H1 (cell line): ENCODE results near the gene RNF130. TPM values are rescaled to one million over a fixed set of nuclear protein-coding genes. Genes with fewer than 3 reads are reported as not detected.

Experiments
- BACH1 ChIP-seq: IDR thresholded peaks from 2 replicates; pipeline ENCODE4 v1.6.1; 2012; ENCODE audit warnings: low read length, improper control_type of control experiment
- TAF1 ChIP-seq: IDR thresholded peaks from 2 replicates; pipeline ENCODE4 v1.6.1; 2011; ENCODE audit warnings: mild to moderate bottlenecking, low read depth, low read length
- TBP ChIP-seq: IDR thresholded peaks from 2 replicates; pipeline ENCODE4 v1.6.1; 2011; ENCODE audit warnings: low read depth, low read length, improper control_type of control experiment
- ZNF274 ChIP-seq: IDR thresholded peaks from 2 replicates; pipeline ENCODE4 v1.7.0; 2012; ENCODE audit warnings: low read length, borderline replicate concordance; ENCODE audit errors: extremely low read depth
- polyA plus RNA-seq, 7 experiments: library from polyadenylated mRNA; depleted of rRNA in 3 of 7; stranded (reverse) in 5 of 7; unstranded in 2 of 7; fragments of >200 nt in 5 of 7; fragments of 200-250 nt in 2 of 7; gene quantifications; 1 replicate in 5 of 7; 2 replicates in 1 of 7; 4 replicates in 1 of 7; pipeline versions ENCODE4 v1.2.1 to v1.2.3, GENCODE V29; 2011 to 2013; ENCODE audit warnings: missing spikeins in 2 of 7, mixed read lengths in 2 of 7
- total RNA-seq: library from RNA; stranded (reverse); fragmentation: NEBNext Ultra II Directional; extraction: Animal tissue kit (Norgen Biotek cat#: 25700); gene quantifications from 2 replicates; pipeline ENCODE4 v1.2.1, GENCODE V29; 2021

Gene RNF130
- total and polyA plus RNA-seq, 2 of the 8 experiments (the other 6 are each of a cell fraction or from before 2014, with no cell fraction given) = 65.1 to 70.0 TPM

DNA sequence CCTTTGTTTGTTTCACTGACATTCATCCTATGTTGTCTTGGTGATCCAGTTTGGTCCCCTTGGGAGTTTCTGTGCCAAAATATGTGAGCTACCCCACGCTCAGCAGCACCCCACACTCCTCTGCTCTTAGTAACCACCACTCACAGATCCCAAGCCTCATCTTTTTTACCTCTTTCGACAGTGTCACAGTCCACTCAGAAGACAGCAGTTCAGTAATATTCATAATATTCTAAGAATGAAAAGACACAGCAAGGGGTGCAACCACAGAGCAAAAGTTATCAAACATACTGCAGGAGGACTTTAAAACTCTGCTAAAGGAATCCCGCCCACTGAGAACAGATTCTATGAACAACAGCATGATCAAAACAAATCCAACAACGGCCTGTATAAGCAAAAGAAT, 28.2 kb downstream of the RNF130 start (continued):
- TF ChIP-seq BACH1 = no peak
- no peak for TF ChIP-seq TAF1
- TF ChIP-seq TBP = no peak
- TF ChIP-seq ZNF274 = no peak
